Ishikawa (cell line): ENCODE results near the gene CAPRIN1.

Source experiments
- CEBPB ChIP-seq: IDR thresholded peaks from 2 replicates; pipeline ENCODE4 v1.6.1; 2012
- CREB1 ChIP-seq: IDR thresholded peaks from 2 replicates; pipeline ENCODE4 v1.6.1; 2012; ENCODE audit warnings: low read depth
- EP300 ChIP-seq: IDR thresholded peaks from 2 replicates; pipeline ENCODE4 v1.6.1; 2012; ENCODE audit warnings: borderline replicate concordance
- FOXM1 ChIP-seq: IDR thresholded peaks from 2 replicates; pipeline ENCODE4 v1.6.1; 2012; ENCODE audit warnings: low read depth, borderline replicate concordance
- RAD21 ChIP-seq: IDR thresholded peaks from 2 replicates; pipeline ENCODE4 v1.6.1; 2012; ENCODE audit warnings: low read depth
- TAF1 ChIP-seq: IDR thresholded peaks from 2 replicates; pipeline ENCODE4 v1.6.1; 2012; ENCODE audit warnings: low read depth, mild to moderate bottlenecking
- TCF12 ChIP-seq: IDR thresholded peaks from 2 replicates; pipeline ENCODE4 v1.6.1; 2012; ENCODE audit warnings: low read depth
- TEAD4 ChIP-seq: IDR thresholded peaks from 2 replicates; pipeline ENCODE4 v1.6.1; 2012
- YY1 ChIP-seq: IDR thresholded peaks from 2 replicates; pipeline ENCODE4 v1.6.1; 2012; ENCODE audit warnings: low read depth
- ZBTB7A ChIP-seq: IDR thresholded peaks from 2 replicates; pipeline ENCODE4 v1.6.1; 2012; ENCODE audit warnings: low read depth
- TF ChIP-seq, protein P1 (sequence below): IDR thresholded peaks from 2 replicates; pipeline ENCODE4 v1.6.1; 2012; ENCODE audit warnings: low read depth, mild to moderate bottlenecking
- TF ChIP-seq, protein P2 (sequence below): IDR thresholded peaks from 2 replicates; pipeline ENCODE4 v1.6.1; 2012

DNA sequence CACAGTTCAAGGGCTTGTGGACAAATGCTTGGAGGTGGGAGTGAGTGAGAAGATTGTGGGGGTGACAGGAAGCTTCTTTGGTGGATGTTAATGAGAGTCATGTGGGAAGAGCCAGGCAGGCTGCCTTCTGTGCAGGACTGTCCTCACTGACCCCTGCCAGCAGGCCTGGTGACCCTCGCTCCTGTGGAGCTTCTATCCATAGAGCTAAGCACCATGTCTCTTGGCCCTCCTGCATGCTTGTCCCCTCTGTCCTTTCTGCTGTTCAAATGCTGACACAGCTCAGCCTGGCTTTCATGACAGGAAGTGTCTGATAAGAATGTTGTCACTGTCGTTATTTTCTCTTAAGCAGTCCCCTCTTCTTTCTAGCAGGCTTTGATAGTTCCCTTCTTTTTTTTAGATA, 91.5 kb downstream of the CAPRIN1 start:
- TF ChIP-seq FOXM1 (no peak), TCF12 (no peak), EP300 (no peak), CEBPB (no peak), TEAD4 (no peak), TAF1 (no peak), ZBTB7A (no peak), CREB1 (no peak), YY1 (no peak), RAD21 (no peak)
- TF ChIP-seq, protein P1, sequence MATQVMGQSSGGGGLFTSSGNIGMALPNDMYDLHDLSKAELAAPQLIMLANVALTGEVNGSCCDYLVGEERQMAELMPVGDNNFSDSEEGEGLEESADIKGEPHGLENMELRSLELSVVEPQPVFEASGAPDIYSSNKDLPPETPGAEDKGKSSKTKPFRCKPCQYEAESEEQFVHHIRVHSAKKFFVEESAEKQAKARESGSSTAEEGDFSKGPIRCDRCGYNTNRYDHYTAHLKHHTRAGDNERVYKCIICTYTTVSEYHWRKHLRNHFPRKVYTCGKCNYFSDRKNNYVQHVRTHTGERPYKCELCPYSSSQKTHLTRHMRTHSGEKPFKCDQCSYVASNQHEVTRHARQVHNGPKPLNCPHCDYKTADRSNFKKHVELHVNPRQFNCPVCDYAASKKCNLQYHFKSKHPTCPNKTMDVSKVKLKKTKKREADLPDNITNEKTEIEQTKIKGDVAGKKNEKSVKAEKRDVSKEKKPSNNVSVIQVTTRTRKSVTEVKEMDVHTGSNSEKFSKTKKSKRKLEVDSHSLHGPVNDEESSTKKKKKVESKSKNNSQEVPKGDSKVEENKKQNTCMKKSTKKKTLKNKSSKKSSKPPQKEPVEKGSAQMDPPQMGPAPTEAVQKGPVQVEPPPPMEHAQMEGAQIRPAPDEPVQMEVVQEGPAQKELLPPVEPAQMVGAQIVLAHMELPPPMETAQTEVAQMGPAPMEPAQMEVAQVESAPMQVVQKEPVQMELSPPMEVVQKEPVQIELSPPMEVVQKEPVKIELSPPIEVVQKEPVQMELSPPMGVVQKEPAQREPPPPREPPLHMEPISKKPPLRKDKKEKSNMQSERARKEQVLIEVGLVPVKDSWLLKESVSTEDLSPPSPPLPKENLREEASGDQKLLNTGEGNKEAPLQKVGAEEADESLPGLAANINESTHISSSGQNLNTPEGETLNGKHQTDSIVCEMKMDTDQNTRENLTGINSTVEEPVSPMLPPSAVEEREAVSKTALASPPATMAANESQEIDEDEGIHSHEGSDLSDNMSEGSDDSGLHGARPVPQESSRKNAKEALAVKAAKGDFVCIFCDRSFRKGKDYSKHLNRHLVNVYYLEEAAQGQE: no peak
- TF ChIP-seq, protein P2, sequence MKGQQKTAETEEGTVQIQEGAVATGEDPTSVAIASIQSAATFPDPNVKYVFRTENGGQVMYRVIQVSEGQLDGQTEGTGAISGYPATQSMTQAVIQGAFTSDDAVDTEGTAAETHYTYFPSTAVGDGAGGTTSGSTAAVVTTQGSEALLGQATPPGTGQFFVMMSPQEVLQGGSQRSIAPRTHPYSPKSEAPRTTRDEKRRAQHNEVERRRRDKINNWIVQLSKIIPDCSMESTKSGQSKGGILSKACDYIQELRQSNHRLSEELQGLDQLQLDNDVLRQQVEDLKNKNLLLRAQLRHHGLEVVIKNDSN: no peak
